ENCODE measurements around the gene CCDC186. TPM values are rescaled to one million over a fixed set of nuclear protein-coding genes. Genes with fewer than 3 reads are reported as not detected.
"Not testable (repeated sequence)": the region's sequence is repeated elsewhere in the genome, so short reads cannot be mapped to it uniquely, and the experiment has no call there.

CCDC186 gene
- total and polyA plus RNA-seq, 2 of the 13 experiments (the other 11 are each of a cell fraction or from before 2014, with no cell fraction given): 4.2 to 11.8 TPM

- TF ChIP-seq ZBTB42 (CRISPR knock-in tag; IDR thresholded peaks at IDR 0.05) (no peak), RARA (CRISPR knock-in tag; IDR thresholded peaks at IDR 0.05) (no peak), THAP7 (CRISPR knock-in tag; IDR thresholded peaks at IDR 0.05) (no peak), PBX3 (CRISPR knock-in tag; IDR thresholded peaks at IDR 0.05; ENCODE audit: borderline replicate concordance) (no peak), ZBTB40 (IDR thresholded peaks at IDR 0.05) (no peak), ZBTB40 (CRISPR knock-in tag; IDR thresholded peaks at IDR 0.05) (no peak), ZNF660 (CRISPR knock-in tag; IDR thresholded peaks at IDR 0.05; ENCODE audit: borderline replicate concordance, low read depth) (no peak), ZNF234 (CRISPR knock-in tag; conservative IDR thresholded peaks at IDR 0.05) (no peak), DBP (CRISPR knock-in tag; IDR thresholded peaks at IDR 0.05; ENCODE audit: not compliant biosample characterization) (no peak), ZNF263 (CRISPR knock-in tag; IDR thresholded peaks at IDR 0.05) (no peak), RELA (CRISPR knock-in tag; IDR thresholded peaks at IDR 0.05) (no peak), NFRKB (IDR thresholded peaks at IDR 0.05) (no peak), ZNF180 (CRISPR knock-in tag; IDR thresholded peaks at IDR 0.05; ENCODE audit: borderline replicate concordance, low read depth) (no peak)
Measured at GRCh38 chr10:114142018-114142417, 32.0 kb downstream of the CCDC186 start (continued).

- H3K4me2 ChIP-seq (ENCODE audit: low read depth, low read length); BruUV-seq (replicated peaks); DNase-seq (ENCODE audit: low spot score); H3K9me3 ChIP-seq (ENCODE audit: low read length); H2AFZ ChIP-seq (ENCODE audit: low read length); FAIRE-seq; ATAC-seq; in situ Hi-C loops (cut with HindIII; ENCODE audit: extremely low pct_ligation_motif_present, low pct_unique_long_range_greater_than_20kb); H3K4me1 ChIP-seq (ENCODE audit: insufficient read depth, low read length); intact Hi-C loops (cut with micrococcal nuclease; ENCODE audit: unreplicated experiment); H3K27me3 ChIP-seq (ENCODE audit: control insufficient read depth in 1 of 2, insufficient read depth in 2 of 2, low read length in 2 of 2); H4K20me1 ChIP-seq (ENCODE audit: insufficient read depth, low read length); H3K4me3 ChIP-seq (replicated peaks in 1 of 3; ENCODE audit: insufficient read depth in 1 of 3, low read depth in 2 of 3, low read length in 3 of 3); H3K9ac ChIP-seq (ENCODE audit: insufficient read depth, low read depth, low read length); H3K79me2 ChIP-seq (ENCODE audit: insufficient read depth, low read length); H3K27ac ChIP-seq (ENCODE audit: extremely low read length, insufficient read depth, low read length); POLR2A ChIA-PET; CTCF ChIA-PET (ENCODE audit: low intra/inter-chr PET ratio, low total read pairs): not testable (repeated sequence)
- H3K36me3 ChIP-seq (replicated peaks in 1 of 2; ENCODE audit: control insufficient read depth in 1 of 2, insufficient read depth in 2 of 2, low read length in 2 of 2): peaks cover 0 to 33% of the 10 kb centered on the region in 2 experiments; a peak in 2 of 5 replicates
- 100% methylated on average over 2 of the region's 2 CpGs for WGBS (ENCODE audit: low lambda C conversion rate)
Measured at GRCh38 chr10:114140827-114141226, 33.2 kb downstream of the CCDC186 start.

All from HepG2 (cell line).